Endometrial microvascular endothelial cells (primary cell): Measurements from ENCODE around the gene PPDPF. TPM values are rescaled to one million over a fixed set of nuclear protein-coding genes. Genes with fewer than 3 reads are reported as not detected.
"Not testable (repeated sequence)": the region's sequence is repeated elsewhere in the genome, so short reads cannot be mapped to it uniquely, and the experiment has no call there.

Experiments used
- in situ Hi-C: cut with HindIII; loops from 2 replicates; pipeline ENCODE4 v1.10.0; 2017; ENCODE audit warnings: low sequenced_read_pairs, low pct_unique_long_range_greater_than_20kb; ENCODE audit errors: inconsistent ontology term
- total RNA-seq: library from RNA; depleted of rRNA; stranded (reverse); fragments of >200 nt; gene quantifications from one replicate; pipeline ENCODE4 v1.2.3, GENCODE V29; 2015; ENCODE audit errors: inconsistent ontology term

Gene PPDPF
- total RNA-seq, 1 donor from 2014 or later = 126 TPM

- in situ Hi-C loops = no loop called here
These were observed 47.0 kb downstream of the PPDPF start for GRCh38 chr20:63567386-63568169.

GRCh38 chr20:63568170-63568981 lies 47.8 kb downstream of the PPDPF start:
- in situ Hi-C loops = no loop called here

GRCh38 chr20:63568986-63569949 lies 48.7 kb downstream of the PPDPF start:
- in situ Hi-C loops = no loop called here

- in situ Hi-C loops = no loop called here
These were observed 49.9 kb downstream of the PPDPF start for GRCh38 chr20:63570281-63571086.

- in situ Hi-C loops = not testable (repeated sequence)
These were observed 50.5 kb downstream of the PPDPF start for GRCh38 chr20:63571087-63571478.

Other genes with a start within 250 kb of the PPDPF start
- gene ARFGAP1, start 248.0 kb upstream of the PPDPF start, total RNA-seq = 51.9 TPM
- gene COL20A1, start 227.6 kb upstream of the PPDPF start, total RNA-seq = not detected
- not detected for gene CHRNA4, start 159.4 kb upstream of the PPDPF start, total RNA-seq
- gene KCNQ2, start 48.1 kb upstream of the PPDPF start, total RNA-seq = not detected
- 0.09 TPM for gene EEF1A2, start 21.7 kb upstream of the PPDPF start, total RNA-seq
- not detected for gene PTK6, start 16.6 kb downstream of the PPDPF start, total RNA-seq
- not detected for gene SRMS, start 27.0 kb downstream of the PPDPF start, total RNA-seq
- gene FNDC11, start 33.4 kb downstream of the PPDPF start, total RNA-seq = 0.37 TPM
- 61.5 TPM for gene HELZ2, start 53.5 kb downstream of the PPDPF start, total RNA-seq
- 11.9 TPM for gene GMEB2, start 106.3 kb downstream of the PPDPF start, total RNA-seq
- 0.65 TPM for gene STMN3, start 132.7 kb downstream of the PPDPF start, total RNA-seq
- gene RTEL1, start 137.5 kb downstream of the PPDPF start, total RNA-seq = 15.1 TPM
- gene TNFRSF6B, start 175.9 kb downstream of the PPDPF start, total RNA-seq = 175 TPM
- 55.7 TPM for gene ARFRP1, start 187.2 kb downstream of the PPDPF start, total RNA-seq
- gene ZGPAT, start 187.3 kb downstream of the PPDPF start, total RNA-seq = 39.2 TPM
- gene LIME1, start 215.9 kb downstream of the PPDPF start, total RNA-seq = 9.3 TPM
- gene SLC2A4RG, start 219.0 kb downstream of the PPDPF start, total RNA-seq = 17.3 TPM